ENCODE data around the gene YWHAH.
A peak's percentile ranks its signal among the peaks of the same experiment; 100 is the strongest.

Gene YWHAH

DNA sequence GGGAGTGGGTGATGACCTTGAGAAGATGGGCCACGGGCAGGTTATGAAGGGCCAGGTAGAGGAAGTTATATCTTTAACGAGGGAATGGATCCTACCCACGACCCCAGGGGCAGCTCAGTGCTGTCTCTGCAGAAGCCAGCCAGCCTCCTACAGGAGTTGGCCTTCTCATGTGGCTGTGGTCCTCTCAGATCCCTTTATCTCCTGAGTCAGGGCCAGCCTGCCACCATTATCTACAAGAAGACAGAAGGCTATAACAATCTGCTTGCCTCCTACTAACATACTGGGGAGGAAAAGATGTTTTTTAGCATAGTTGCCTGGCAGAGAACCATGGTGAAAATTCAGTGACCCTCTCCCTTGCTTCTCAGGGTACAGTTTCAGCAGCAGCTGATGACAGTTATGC is 7.0 kb upstream of the YWHAH start:
- no peak overlapping the region for H3K4me3 ChIP-seq (ENCODE audit: low read depth, low read length)
- in situ Hi-C loops (cut with HindIII; ENCODE audit: low sequenced_read_pairs), result no loop called here
- DNase-seq (ENCODE audit: low read depth), result no peak
- TF ChIP-seq, protein P1, sequence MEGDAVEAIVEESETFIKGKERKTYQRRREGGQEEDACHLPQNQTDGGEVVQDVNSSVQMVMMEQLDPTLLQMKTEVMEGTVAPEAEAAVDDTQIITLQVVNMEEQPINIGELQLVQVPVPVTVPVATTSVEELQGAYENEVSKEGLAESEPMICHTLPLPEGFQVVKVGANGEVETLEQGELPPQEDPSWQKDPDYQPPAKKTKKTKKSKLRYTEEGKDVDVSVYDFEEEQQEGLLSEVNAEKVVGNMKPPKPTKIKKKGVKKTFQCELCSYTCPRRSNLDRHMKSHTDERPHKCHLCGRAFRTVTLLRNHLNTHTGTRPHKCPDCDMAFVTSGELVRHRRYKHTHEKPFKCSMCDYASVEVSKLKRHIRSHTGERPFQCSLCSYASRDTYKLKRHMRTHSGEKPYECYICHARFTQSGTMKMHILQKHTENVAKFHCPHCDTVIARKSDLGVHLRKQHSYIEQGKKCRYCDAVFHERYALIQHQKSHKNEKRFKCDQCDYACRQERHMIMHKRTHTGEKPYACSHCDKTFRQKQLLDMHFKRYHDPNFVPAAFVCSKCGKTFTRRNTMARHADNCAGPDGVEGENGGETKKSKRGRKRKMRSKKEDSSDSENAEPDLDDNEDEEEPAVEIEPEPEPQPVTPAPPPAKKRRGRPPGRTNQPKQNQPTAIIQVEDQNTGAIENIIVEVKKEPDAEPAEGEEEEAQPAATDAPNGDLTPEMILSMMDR (IDR thresholded peaks at IDR 0.05; ENCODE audit: low read depth, low read length, missing control alignments), result no peak

DNA sequence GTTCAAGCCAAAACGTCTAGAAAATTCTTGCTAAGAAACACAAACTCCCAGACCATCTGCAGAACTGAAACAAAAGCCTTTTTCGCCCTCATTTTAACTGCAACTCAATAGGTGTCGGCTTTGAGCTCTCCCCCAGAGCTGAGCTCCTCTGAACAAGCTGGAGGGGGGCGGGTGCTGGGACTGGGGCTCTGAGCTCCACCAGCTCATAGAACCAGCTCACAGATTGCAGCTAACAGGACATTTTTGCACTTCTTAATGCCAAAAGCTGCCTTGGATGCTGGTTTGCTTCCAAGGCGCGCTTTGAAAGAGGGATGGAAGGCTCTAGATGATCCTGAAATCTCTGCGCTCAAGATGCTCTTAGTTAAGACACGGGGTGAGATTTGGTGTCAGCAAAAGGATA is 6.0 kb upstream of the YWHAH start:
- DNase-seq (ENCODE audit: low read depth), result no peak
- in situ Hi-C loops (cut with HindIII; ENCODE audit: low sequenced_read_pairs), result no loop called here
- TF ChIP-seq, protein P1 (IDR thresholded peaks at IDR 0.05; ENCODE audit: low read depth, low read length, missing control alignments), result no peak
- no peak overlapping the region for H3K4me3 ChIP-seq (ENCODE audit: low read depth, low read length)

DNA sequence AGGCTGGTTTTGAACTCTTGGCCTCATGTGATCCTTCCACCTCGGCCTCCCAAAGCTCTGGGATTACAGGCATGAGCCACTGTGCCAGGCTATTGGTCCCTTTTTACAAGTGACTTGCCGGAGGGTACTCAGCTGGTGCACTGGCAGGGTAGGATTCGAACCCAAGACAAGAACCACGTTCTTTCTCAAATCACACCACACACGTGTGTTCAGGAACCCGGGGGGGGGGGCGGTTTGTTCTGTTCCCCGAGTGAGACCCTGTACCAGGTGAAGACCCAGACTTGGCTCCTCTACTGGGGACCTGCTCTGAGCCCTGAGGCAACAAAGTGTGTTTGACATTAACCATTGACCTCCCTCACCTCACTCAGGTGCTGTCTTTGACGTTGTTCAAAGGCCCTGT is 3.8 kb upstream of the YWHAH start:
- no peak overlapping the region for H3K4me3 ChIP-seq (ENCODE audit: low read depth, low read length)
- in situ Hi-C loops (cut with HindIII; ENCODE audit: low sequenced_read_pairs), result no loop called here
- TF ChIP-seq, protein P1 (IDR thresholded peaks at IDR 0.05; ENCODE audit: low read depth, low read length, missing control alignments), result no peak
- DNase-seq (ENCODE audit: low read depth), result no peak

DNA sequence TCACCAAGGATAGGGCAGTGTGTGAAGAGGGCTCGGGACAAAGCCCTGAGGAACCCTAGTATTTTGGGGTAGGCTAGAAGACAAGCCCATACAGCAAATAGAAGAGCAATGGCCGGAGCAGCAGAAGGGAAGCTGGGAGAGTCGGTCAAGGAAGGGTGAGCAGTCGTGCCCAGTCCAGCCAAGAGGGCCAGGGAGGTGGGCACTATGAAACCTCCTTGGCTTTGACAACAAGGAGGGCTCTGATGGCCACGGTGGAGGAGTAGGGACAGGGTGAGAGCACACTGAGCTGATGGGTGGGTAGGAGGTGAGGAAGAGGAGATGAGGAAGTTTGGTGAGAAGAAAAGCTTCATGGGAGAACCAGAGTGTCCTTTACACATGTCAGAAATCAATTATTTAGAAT is 2.2 kb upstream of the YWHAH start:
- TF ChIP-seq, protein P1 (IDR thresholded peaks at IDR 0.05; ENCODE audit: low read depth, low read length, missing control alignments), result no peak
- DNase-seq (ENCODE audit: low read depth), result no peak
- in situ Hi-C loops (cut with HindIII; ENCODE audit: low sequenced_read_pairs), result no loop called here
- no peak overlapping the region for H3K4me3 ChIP-seq (ENCODE audit: low read depth, low read length)

DNA sequence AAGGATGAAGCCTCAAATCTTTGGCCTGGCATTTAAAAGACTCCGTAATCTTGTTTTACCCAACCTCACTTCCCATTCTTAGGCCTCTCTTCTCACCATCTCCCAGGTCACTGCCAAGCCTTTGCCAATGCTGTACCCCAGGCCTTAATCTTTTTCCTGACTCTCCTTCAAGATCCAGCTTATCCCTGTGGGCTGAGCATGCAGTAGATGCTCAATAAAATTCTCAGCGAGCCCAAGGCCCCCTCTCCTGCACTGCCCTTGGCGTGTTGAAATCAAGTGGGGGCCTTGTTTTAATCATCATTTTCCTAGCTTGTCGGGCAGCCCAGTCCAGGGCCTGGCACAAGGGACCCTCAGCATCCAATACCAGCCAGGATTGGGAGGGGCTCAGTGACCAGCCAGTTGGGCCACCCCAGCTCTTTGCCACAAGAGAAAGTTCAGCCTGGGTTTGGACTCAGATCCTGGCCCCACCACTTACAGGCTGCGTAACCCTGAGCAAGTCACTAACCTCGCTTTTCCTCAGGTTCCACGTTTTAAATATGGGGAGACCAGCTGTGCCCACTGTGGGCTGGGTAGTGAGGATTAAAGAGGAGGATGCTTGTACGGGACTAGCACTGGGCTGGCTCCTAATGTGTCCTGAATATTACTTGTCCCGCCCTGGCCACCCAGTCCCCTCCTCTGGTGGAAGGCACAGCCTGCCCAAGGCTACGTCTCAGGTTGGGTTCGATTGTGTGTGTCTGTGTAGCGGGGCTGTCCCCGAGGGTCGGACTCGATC is 943 bp upstream of the YWHAH start:
- TF ChIP-seq, protein P1 (IDR thresholded peaks at IDR 0.05; ENCODE audit: low read depth, low read length, missing control alignments), result no peak
- no peak for DNase-seq (ENCODE audit: low read depth)
- in situ Hi-C loops (cut with HindIII; ENCODE audit: low sequenced_read_pairs), result no loop called here
- peak overlapping the region; percentile 90 for H3K4me3 ChIP-seq (ENCODE audit: low read depth, low read length)

DNA sequence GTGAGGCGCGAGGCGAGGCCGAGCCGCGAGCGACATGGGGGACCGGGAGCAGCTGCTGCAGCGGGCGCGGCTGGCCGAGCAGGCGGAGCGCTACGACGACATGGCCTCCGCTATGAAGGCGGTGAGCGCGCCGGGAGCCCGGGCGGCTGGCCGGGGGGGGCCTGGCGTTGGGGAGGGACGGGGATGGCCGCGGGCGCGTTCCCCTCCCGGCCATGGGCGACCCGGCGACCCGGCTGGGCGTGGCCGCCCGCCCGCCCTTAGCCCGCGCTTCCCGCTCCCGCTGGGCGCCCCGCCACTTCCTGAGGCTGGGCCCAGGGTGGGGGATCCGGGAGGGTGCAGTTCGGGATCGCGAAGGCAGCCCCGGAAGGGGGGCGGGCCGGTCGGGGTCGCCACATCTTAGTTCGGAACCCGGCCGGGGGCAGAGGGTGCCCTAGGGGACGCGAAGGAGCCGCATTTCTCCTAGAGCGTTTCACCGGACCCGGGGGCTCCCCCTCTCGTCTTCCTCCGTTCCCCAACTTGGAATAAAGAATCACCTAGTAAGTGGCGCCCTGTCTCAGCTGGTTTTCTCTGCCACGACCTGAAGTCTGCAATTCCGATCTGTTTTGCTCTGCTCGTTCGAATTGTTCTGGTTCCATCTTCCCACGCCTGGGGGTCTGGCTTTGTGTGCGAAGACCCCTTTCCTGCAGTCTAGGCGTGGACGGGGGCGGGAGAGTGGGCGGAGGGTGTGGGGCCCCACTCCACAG is 536 bp downstream of the YWHAH start:
- DNase-seq (ENCODE audit: low read depth), result no peak
- in situ Hi-C loops (cut with HindIII; ENCODE audit: low sequenced_read_pairs), result no loop called here
- H3K4me3 ChIP-seq (ENCODE audit: low read depth, low read length), result peak overlapping the region; percentile 90
- TF ChIP-seq, protein P1 (IDR thresholded peaks at IDR 0.05; ENCODE audit: low read depth, low read length, missing control alignments), result no peak

Data from astrocyte of the cerebellum (primary cell).